NCI-H128 (cell line): ENCODE data around the gene C11orf68.
"Not testable (repeated sequence)": the region's sequence is repeated elsewhere in the genome, so short reads cannot be mapped to it uniquely, and the experiment has no call there.

ENCODE experiments used
- DNase-seq: peaks from one replicate; lab custom pipeline; 2025; ENCODE audit not compliant: unreplicated experiment; lab: John Stamatoyannopoulos, UW

Gene C11orf68

DNA sequence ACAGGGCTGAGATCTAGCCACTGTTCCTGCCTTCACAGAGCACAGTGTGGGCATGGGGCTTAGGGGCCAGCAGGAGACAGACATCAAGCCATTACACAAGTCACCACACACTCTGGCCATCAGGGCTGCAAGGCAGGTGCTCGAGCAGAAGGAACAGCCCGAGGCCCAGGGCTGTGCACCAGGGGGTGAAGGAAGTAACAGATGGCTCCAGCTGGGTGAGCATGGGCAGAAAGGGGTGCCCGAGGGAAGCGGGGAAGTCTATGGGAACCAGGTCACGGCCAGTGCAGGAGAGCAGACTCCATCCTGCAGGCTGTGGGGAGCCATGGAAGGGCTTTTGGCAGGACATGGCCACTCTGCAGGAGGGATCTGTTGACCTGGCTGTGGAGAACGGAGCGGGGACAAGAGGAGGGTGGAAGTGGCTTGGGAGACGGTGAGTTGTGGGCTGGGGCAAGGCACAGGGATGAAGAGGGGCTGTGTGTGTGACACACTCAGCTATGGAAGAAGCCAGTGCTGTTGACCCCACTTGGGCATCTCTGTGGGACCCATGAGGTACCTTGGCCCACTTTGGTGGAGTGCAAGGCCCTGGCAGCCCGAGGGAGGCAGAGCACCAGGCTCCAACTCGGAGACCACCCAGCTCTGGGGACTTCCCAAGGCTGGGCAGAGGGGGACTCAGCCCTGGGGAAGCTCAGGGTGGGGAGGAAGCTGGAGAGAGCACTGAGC lies 3.6 kb downstream of the C11orf68 start:
- DNase-seq: no peak

DNA sequence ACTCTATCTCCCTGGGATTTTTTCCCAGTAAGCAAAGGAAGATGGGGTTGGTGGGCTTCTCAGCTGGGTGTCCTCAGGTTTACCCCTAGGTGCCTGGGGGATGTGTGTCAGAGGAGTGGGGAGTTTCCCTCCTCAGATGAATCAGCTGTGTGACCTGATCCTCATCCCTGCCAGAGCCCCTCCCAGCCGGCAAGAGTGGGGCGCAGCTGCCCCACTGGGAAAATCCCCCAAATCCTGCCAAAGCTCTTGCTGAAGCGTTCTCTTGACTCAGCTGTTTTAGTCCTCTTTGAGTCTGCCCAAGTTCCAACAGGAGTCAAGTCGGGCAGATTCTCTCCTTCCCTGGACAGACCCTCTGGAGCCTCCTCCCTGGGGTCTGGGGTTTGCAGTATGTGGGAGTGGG lies 6.0 kb downstream of the C11orf68 start:
- DNase-seq: no peak

DNA sequence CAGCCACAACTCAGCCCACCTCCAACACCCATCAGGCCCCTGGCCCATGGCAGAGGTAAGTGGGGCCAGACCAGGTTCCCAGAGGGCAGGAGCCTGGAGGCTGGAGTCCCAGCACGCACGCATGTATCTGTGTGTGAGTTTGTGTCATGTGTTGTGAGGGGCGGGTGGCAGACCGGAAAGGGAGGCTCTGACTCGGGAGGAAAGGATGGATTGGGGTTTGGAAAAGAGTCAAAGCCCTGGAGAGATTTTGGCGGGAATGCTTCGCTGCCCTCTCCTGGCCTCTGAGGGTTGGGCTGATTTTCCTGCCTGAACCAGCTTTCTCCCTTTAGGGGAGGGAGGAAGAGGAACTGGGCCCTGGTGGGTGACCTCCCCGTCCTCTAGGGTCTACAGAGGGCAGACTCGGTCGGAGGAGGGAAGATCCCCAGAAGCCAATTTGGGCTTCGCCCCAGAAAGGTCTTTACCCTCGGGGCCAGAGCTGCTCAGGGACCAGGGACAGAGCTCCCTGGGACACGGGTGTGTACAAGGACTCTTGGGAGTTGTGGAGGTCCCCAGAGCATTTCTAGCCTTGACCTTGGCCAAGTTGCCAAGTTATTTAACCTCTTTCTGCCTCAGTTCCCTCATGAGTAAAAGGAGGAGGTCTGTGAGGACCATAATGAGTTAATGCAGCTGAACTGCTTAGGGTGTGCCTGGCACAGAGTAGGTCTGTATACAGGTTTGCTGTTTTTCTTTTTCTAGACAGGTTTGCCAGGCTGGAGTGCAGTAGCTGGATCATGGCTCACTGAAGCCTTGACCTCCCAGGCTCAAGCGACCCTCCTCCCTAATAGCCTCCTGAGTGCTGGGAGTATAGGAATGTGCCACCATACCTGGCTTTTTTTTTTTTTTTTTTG lies 6.9 kb downstream of the C11orf68 start:
- peak; percentile 28 for DNase-seq

DNA sequence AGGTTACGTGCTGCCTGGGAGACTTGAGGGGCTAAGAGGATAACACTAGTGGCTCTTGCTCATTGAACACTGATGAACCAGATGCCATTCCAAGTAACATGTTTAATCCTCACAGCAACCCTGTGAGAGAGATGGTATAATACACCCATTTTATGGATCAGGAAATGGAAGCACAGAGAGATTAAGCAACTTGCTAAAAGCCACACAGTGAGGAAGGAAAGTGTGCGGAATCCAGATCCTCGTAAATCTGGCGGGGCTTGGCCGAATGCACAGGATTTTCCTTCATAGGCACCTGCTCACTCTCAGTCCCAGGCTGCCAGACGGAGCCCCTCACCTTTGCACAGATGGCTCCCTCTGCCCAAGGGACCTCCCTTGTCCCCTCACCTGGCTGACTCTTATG lies 11.0 kb downstream of the C11orf68 start:
- no peak for DNase-seq

DNA sequence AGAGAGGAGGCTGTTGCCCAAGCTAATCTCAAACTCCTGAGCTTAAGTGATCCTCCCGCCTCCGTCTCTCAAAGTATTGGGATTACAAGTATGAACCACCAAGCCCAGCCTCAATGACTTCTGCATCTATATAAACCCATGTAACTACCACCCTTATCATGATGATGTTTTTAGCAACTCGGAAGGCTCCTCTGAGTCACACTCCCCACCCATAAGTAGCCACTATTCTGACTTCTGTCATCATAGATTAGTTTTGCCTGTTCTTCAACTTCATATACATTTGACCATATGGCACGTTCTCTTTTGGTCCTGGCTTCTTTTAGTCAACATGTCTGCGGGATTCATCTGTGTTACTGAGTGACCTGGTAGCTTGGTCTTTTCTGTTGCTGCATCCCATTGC lies 12.3 kb downstream of the C11orf68 start:
- DNase-seq: no peak

DNA sequence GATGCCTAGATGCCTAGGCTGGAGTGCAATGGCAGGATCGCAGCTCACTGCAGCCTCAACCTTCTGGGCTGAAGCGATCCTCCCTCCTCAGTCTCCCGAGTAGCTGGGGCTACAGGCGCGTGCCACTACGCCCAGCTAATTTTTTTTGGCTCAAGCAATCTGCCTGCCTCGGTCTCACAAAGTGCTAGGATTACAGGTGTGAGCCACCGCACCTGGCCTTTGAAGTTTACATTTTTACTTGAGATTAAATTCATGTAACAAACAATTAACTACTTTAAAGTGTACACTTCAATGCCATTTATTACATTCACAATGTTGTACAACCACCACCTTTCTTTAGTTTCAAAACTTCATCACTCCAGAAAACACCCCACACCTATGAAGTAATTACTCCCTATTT lies 15.1 kb downstream of the C11orf68 start:
- no peak for DNase-seq

DNA sequence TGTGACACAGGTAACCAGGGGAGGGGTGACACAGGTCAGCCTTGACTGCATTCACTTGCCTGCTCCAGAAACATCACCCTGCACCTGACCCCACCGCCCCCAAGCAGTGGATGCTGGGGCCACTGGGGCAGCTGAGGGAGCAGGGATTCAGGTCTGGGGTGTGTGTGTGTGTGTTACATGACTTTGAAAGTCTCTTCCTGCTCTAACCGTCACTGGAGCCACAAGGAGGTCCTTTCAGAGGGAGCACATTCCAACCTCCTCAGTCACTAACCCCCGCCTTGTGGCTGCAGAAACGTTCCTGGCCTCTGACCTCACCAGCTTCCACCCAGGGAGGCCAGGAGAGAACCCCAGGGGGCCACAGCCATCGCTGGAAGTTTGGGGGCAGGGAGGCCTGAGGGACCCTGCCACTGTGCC lies 15.8 kb downstream of the C11orf68 start:
- no peak for DNase-seq

DNA sequence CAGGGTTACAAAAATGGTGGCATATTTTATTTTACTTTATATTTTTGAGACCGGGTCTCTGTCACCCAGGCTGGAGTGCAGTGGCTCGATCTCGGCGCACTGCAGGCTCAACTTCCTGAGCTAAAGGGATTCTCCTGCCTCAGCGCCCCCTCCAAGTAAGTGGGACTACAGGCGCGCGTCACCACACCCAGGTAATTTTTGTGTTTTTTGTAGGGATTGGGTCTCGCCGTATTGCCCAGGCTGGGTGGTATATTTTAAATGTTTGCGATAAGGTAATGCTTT lies 18.0 kb downstream of the C11orf68 start:
- DNase-seq: no peak

DNA sequence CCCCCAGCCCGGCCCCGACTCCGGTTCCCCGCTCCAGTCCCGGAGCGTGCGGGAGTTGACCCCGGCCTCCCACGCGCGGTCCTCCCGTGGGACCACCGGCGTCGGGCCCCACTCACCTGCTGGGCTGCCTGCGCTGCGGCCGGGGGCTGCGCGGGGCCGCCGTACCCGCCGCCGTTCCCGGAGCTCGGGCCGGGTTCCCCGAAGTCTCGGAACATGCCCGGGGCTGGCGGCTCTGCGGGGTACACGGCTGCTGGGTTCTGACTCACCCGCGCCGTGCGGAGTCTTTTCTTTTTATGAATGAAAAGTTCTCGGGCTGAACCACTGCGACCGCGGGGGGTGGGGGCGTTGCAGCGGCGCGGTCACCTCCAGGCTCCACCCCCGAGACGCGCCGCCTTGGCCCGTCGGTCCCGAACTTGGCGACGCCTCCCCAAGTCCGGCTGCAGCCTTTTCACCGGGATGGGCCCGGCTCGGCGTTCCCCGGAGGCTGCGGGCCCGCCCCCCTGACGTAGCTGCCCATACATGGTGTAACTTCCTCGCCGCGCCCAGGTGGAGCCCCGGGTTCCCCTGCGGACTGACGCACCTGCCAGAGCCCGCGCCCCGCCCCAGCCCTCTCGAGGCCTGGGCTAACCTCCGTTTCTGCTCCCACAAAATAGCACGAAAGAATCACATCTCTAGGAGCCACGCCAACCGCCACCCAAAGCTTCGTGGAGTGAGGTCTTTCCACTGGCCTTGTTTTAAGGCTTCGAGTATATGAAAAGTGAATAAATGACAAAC lies 18.6 kb downstream of the C11orf68 start, which contains the start of gene FOSL1:
FOSL1 (minus strand) TSS at position 264 of the 774 bp plus-strand sequence; CDS start at position 215, 49 bp downstream.
- peak; percentile 59 for DNase-seq

DNA sequence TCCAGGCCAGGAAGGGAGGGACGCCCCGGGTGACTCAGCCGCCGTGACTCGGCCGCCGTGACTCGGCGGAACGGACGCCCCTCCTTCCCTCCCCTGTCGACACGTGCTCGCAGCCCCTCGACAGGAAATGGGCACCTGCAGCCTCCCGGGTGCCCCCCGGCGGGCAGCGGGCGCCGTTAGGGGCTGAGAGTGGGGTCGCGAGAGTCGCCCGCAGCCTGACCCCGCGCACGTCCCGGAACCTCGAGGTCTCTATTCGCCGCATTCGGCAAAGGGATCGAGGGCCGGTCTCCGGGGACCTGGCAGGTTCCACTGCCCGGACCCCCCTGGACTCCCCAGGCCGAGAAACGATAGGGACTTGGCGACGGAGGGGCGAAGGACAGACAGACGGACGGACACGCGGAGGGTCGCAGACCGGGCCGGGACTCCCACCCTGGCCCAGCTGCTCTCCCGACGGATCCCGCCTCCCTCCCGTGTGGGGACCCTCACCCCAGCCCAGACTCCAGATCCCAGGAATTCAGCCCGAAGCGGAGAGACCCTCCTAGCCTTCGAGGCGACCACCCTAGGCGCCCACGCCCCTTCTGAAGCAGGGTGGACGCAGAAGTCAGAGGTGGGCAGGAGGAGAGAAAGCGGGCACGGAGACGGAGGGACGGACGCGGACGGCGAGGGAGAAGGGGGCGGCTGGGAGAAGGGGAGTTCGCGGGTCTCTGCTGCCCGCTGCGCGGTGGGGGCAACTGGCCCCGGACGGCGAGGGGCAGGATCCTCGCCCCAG lies 19.3 kb downstream of the C11orf68 start:
- no peak for DNase-seq

DNA sequence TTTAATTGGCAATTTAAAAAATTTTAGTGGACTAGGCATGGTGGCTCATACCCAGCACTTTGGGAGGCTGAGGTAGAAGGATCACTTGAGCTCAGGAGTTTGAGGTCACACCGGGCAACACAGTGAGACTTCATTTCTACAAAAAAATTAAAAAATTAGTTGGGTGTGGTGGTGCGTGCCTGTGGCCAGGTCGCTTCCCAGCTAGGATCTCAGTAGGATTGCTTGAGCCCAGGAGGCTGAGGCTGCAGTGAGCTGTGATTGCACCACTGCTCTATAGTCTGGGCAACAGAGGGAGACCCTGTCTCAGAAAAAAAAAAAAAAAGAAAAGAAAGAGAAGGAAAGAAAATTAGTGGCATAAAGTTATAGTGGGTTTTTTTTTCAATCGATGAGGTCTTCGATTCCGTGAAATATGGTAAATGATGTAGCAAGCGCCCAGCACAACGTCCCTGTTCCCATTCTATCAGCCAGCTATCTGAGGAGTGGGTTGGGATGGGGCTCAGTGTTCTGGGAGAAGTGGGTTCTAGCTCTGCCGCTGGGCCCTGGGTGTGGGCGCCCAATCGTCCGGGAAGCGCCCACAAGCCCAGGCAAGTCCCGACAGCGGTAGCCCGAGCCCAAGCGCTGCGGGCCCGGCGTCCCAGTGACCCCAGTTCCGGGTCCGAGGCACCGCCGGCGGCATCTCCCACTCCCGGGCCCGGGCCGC lies 20.1 kb downstream of the C11orf68 start:
- no peak for DNase-seq

DNA sequence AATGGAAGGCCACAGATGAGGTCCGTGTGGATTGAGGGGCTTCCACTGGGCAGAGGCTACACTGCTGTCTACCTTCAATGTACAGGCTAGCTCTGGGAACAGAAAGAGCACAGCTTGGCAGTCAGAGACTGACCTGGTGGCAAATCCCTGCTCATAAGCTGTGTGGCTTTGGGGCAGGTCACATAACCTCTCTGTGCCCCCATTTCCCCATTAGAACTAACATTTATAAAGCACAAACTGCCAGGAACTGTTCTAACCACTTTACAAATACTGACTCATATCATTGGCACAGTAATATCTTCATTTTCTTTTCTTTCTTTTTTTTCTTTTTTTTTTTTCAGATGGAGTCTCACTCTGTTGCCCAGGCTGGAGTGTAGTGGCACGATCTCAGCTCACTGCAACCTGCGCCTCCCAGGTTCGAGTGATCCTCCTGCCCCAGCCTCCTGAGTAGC lies 21.8 kb downstream of the C11orf68 start:
- DNase-seq: no peak

DNA sequence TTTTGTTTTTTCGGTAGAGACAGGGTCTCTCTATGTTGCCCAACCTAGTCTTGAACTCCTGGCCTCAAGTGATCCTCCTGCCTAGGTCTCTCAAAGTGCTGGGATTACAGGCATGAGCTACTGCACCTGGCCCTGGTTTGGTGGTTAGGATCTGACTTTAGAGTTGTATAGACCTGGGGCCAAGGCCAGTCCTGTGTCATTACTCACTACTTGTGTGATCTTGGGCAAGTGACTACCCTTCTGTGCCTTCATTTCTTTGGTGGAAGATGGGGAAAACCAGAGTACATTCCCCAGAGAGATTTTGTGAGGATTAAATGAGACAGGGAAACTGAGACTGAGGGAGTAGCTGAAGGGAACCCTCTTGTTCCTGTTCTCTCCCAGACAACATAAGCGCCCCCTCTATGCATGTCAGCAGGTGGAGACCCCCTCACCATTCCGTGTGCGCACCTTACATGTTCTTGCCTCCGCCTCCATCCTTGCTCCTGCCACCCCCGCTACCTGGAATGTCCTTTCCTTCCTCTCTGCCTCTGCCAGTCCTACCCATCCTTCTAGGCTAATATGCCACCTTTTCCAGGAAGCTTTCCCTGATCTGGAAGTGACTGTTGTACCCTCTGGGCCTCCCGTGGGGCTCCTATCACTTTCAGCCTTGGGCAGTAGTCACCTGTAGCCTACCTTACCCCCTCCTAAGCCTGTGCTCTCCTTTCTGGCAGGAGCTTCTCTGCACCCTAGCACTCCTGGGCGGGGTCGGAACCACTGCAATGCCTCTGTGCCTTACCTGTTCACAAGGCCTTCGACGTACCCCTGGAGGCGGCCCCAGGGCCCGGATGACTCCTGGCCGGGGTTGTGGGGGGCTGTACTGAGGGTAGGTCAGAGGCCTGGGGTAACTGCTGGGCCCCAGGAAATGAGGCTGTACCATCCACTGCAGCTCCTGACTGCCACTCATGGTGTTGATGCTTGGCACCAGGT lies 22.5 kb downstream of the C11orf68 start:
- no peak for DNase-seq

DNA sequence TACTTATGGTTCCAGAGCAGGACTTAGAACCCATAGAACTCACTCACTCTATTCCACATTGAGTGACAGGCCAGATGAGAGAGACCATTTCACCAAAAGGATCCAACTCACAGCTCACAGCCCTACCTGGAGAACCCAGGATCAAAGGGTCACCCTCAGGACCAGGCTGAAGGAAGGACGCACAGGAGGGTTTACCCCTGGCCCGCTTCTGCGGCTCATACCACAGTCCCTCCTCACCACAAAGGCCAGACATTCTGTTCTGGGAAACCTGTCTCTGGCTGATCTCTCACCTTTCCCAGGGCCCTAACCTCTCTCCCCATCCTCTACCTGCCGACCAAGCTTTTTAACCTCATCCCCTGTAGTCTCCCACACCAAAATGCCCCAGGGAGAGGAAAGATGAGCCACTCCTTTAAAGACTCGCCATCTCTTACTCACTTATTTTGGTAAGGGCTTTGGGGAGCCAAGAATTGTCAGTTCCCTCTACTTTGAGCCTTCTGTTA lies 23.3 kb downstream of the C11orf68 start:
- no peak for DNase-seq

DNA sequence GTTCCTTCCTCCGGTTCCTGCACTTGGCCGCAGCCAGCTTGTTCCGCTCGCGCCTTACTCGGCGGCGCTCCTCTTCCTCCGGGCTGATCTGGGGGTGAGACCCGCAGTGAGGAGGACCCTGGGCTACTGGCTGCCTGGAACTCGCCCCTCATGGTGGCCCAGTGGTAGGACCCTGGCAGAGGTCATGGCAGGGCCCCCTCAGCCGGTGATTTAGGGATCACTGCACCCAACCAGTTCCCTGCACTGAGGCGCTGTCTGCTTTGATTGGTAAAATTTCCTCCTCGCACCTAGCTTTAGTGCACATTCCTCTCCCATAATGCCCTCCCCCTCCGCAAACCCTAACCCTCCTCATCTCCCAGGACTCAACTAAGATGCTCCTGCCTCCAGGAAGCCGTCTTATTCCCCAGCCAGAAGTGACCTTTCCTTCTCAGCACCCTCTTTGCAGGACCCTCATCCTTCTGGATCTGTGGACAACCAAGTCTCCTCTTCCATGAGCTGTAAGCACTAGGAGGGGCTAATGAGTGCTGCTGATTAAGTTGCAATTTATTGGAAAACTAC lies 24.7 kb downstream of the C11orf68 start:
- no peak for DNase-seq

DNA sequence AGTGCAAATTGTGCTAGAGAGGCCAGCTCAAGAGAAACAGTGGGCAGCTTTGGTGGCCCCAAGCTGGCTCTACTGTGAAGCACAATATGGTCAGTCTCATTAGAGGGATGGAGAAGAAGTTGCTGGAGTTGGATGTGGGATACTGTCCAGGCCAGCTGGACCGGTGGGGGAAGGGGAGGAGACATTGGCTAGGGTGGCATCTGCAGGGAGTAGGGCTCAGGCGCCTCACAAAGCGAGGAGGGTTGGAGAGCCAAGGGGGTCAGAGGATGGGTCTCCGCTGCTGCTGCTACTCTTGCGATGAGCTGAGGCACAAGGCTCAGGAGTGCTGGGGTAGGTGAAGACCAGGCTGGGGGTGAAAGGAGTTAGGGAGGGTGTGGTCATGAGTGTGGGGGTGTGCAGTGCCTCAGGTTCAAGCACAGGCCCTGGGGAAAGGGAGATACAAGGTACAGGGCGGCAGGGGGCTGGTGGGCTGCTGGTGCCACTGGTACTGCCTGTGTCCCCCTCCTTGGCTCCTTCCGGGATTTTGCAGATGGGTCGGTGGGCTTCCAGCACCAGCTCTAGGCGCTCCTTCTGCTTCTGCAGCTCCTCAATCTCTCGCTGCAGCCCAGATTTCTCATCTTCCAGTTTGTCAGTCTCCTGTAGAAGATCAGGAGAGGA lies 26.1 kb downstream of the C11orf68 start:
- no peak for DNase-seq

DNA sequence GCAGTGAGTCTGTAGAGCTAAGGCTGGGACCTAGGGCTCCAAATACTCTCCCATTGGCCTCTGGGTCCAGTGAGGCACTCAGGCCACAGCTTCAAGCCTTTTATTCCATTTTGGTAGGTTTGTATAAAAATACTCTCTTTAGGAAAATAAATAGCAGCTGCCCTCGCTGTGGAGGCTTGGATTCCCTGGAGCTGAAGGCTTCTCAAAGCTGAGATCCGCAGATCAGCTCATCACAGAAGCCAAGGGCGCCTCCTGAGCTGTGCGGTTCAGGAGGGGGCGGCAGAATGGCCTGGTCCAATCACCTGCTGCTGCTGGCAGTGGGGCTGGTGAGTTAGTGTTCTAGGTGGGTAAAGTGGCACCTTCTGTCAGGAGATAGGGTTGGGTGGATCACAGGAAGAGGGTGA lies 26.7 kb downstream of the C11orf68 start:
- DNase-seq: not testable (repeated sequence)
